ENCODE results near the gene OR8B2.

The OR8B2 gene

DNA sequence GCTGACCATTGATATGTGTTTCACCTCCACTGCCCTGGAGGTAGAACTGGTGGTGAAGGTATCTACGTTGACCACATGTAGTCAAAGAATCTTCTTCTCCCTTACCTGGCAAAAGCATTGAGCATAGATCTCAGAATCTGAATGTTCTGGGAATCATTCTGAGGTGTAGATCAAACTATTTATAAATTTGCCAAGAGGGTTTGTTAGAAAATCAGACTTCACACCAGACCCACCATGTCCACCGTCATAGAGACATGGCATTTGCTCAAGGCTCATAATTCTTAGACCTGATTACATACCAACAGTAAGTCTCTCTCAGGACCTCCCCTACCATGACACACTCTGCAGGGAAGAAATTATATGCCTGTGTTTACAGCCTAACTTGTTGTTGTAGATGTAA lies at the start of gene OR8B2:
TSS of gene OR8B2 (minus strand) at position 101 of the 400 bp plus-strand sequence. CDS start 1,156 bp downstream, outside the sequence.
- Histone ChIP-seq H3K9me3 (ENCODE audit: insufficient read depth, low read length) (no peaks in the 10 kb centered on the region), H4K20me1 (ENCODE audit: insufficient read depth, low read length) (no peaks in the 10 kb centered on the region), H3K4me1 (ENCODE audit: low read length) (no peaks in the 10 kb centered on the region), H3K4me3 (ENCODE audit: low read length) (no peak within 1 kb of the TSS), H2AFZ (ENCODE audit: low read depth, low read length) (no peak within 1 kb of the TSS), H3K9ac (ENCODE audit: low read length) (no peak within 1 kb of the TSS), H3K36me3 (replicated peaks; ENCODE audit: low read depth, low read length) (no peaks in the 10 kb centered on the region), H3K4me2 (ENCODE audit: low read length) (no peak within 1 kb of the TSS), H3K27me3 (ENCODE audit: low read depth, low read length) (no peaks in the 10 kb centered on the region), H3K27ac (ENCODE audit: low read length) (no peak within 1 kb of the TSS), H3K79me2 (ENCODE audit: low read length) (no peaks in the 10 kb centered on the region)
- TF ChIP-seq, protein P1, sequence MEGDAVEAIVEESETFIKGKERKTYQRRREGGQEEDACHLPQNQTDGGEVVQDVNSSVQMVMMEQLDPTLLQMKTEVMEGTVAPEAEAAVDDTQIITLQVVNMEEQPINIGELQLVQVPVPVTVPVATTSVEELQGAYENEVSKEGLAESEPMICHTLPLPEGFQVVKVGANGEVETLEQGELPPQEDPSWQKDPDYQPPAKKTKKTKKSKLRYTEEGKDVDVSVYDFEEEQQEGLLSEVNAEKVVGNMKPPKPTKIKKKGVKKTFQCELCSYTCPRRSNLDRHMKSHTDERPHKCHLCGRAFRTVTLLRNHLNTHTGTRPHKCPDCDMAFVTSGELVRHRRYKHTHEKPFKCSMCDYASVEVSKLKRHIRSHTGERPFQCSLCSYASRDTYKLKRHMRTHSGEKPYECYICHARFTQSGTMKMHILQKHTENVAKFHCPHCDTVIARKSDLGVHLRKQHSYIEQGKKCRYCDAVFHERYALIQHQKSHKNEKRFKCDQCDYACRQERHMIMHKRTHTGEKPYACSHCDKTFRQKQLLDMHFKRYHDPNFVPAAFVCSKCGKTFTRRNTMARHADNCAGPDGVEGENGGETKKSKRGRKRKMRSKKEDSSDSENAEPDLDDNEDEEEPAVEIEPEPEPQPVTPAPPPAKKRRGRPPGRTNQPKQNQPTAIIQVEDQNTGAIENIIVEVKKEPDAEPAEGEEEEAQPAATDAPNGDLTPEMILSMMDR (IDR thresholded peaks at IDR 0.05; ENCODE audit: low read depth, low read length): no peak
- no peak for TF ChIP-seq EZH2phosphoT487 (IDR thresholded peaks at IDR 0.05; ENCODE audit: low read depth)

- Histone ChIP-seq H2AFZ (ENCODE audit: low read depth, low read length) (no peak overlapping the region), H4K20me1 (ENCODE audit: insufficient read depth, low read length) (no peaks in the 10 kb centered on the region), H3K4me2 (ENCODE audit: low read length) (no peak overlapping the region), H3K27ac (ENCODE audit: low read length) (no peak overlapping the region), H3K9ac (ENCODE audit: low read length) (no peak overlapping the region), H3K36me3 (replicated peaks; ENCODE audit: low read depth, low read length) (no peaks in the 10 kb centered on the region), H3K79me2 (ENCODE audit: low read length) (no peaks in the 10 kb centered on the region), H3K4me3 (ENCODE audit: low read length) (no peak overlapping the region), H3K9me3 (ENCODE audit: insufficient read depth, low read length) (no peaks in the 10 kb centered on the region), H3K27me3 (ENCODE audit: low read depth, low read length) (no peaks in the 10 kb centered on the region), H3K4me1 (ENCODE audit: low read length) (no peaks in the 10 kb centered on the region)
- TF ChIP-seq, protein P1 (IDR thresholded peaks at IDR 0.05; ENCODE audit: low read depth, low read length): no peak
- TF ChIP-seq EZH2phosphoT487 (IDR thresholded peaks at IDR 0.05; ENCODE audit: low read depth): no peak
Measured at GRCh38 chr11:124429599-124429998, 45.3 kb upstream of the OR8B2 start.

DNA sequence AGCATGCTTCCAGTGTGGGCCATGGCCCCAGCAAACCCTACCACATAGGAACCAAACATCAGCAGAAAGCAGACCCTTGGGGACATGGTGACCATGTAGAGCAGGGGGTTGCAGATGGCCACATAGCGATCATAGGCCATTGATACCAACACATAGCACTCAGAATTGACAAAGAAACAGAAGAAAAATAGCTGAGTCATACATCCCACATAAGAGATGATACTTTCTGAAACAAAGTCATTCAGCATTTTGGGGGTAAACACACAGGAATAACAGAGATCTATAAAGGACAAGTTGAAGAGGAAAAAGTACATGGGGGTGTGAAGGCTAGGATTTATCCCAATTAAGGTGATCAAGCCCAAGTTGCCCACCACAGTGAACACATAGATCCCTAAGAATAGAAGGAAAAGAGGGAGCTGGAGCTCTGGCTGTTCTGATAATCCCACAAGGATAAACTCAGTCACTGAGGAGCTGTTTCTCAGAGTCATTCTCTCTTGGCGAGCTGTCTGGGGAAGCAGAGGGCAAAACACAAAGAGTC lies 40.2 kb upstream of the OR8B2 start, which contains the start of gene OR8B4:
TSS of gene OR8B4 (minus strand) at position 488 of the 538 bp plus-strand sequence. CDS start at position 488, 0 bp downstream.
- no peaks in the 10 kb centered on the region for H3K4me1 ChIP-seq (ENCODE audit: low read length)
- no peak within 1 kb of the TSS for H3K4me2 ChIP-seq (ENCODE audit: low read length)
- no peaks in the 10 kb centered on the region for H3K79me2 ChIP-seq (ENCODE audit: low read length)
- H3K27ac ChIP-seq (ENCODE audit: low read length): no peak within 1 kb of the TSS
- H3K9me3 ChIP-seq (ENCODE audit: insufficient read depth, low read length): no peaks in the 10 kb centered on the region
- H4K20me1 ChIP-seq (ENCODE audit: insufficient read depth, low read length): no peaks in the 10 kb centered on the region
- TF ChIP-seq, protein P1 (IDR thresholded peaks at IDR 0.05; ENCODE audit: low read depth, low read length): no peak
- TF ChIP-seq EZH2phosphoT487 (IDR thresholded peaks at IDR 0.05; ENCODE audit: low read depth): no peak
- H3K36me3 ChIP-seq (replicated peaks; ENCODE audit: low read depth, low read length): no peaks in the 10 kb centered on the region
- H2AFZ ChIP-seq (ENCODE audit: low read depth, low read length): no peak within 1 kb of the TSS
- peaks cover 16% of the 10 kb centered on the region; the same call in 1 of the 2 replicates for H3K27me3 ChIP-seq (ENCODE audit: low read depth, low read length)
- no peak within 1 kb of the TSS for H3K4me3 ChIP-seq (ENCODE audit: low read length)
- no peak within 1 kb of the TSS for H3K9ac ChIP-seq (ENCODE audit: low read length)

GRCh38 chr11:124421043-124421442 lies 36.7 kb upstream of the OR8B2 start:
- Histone ChIP-seq H3K9ac (ENCODE audit: low read length) (no peak overlapping the region), H3K27me3 (ENCODE audit: low read depth, low read length) (peaks cover 19% of the 10 kb centered on the region; the same call in 1 of the 2 replicates), H3K79me2 (ENCODE audit: low read length) (no peaks in the 10 kb centered on the region), H3K9me3 (ENCODE audit: insufficient read depth, low read length) (no peaks in the 10 kb centered on the region), H3K4me2 (ENCODE audit: low read length) (no peak overlapping the region), H4K20me1 (ENCODE audit: insufficient read depth, low read length) (no peaks in the 10 kb centered on the region), H3K4me1 (ENCODE audit: low read length) (no peaks in the 10 kb centered on the region), H3K36me3 (replicated peaks; ENCODE audit: low read depth, low read length) (no peaks in the 10 kb centered on the region), H3K4me3 (ENCODE audit: low read length) (no peak overlapping the region), H2AFZ (ENCODE audit: low read depth, low read length) (no peak overlapping the region), H3K27ac (ENCODE audit: low read length) (no peak overlapping the region)
- no peak for TF ChIP-seq EZH2phosphoT487 (IDR thresholded peaks at IDR 0.05; ENCODE audit: low read depth)
- TF ChIP-seq, protein P1 (IDR thresholded peaks at IDR 0.05; ENCODE audit: low read depth, low read length): no peak

Data from OCI-LY3 (cell line).